AG04450 (cell line): ENCODE measurements around the gene HSH2D. TPM values are rescaled to one million over a fixed set of nuclear protein-coding genes. Genes with fewer than 3 reads are reported as not detected.

Experiments used
- CTCF ChIA-PET: fragments of 300-600, 350-600 bp; formaldehyde crosslinking; extraction: SDS; loops from one replicate; lab custom pipeline; 2022; ENCODE audit warnings: antibody characterized with exemption, inconsistent platforms; lab: Charles Lee
- POLR2A ChIA-PET: fragments of 350-600 bp; formaldehyde crosslinking; extraction: SDS; loops from one replicate; lab custom pipeline; 2021; ENCODE audit warnings: antibody characterized with exemption, inconsistent platforms; lab: Yijun Ruan, JAX
- DNase-seq: peaks from one replicate; pipeline ENCODE4 v3.0.0-alpha.2; 2011; ENCODE audit warnings: low read depth, low spot score
- H3K27ac ChIP-seq: one replicate; pipeline ENCODE4 v1.5.1; 2012; ENCODE audit warnings: low read depth, low read length, control low read depth
- H3K27me3 ChIP-seq: one replicate; pipeline ENCODE4 v1.6.0; 2012; ENCODE audit warnings: low read length; ENCODE audit not compliant: control insufficient read depth, insufficient read depth
- H3K4me3 ChIP-seq: 2 replicates; pipeline ENCODE4 v1.5.1; 2011; ENCODE audit warnings: mild to moderate bottlenecking, low read depth, low read length, control low read depth
- H3K9me3 ChIP-seq: 2 replicates; pipeline ENCODE4 v1.5.1; 2012; ENCODE audit warnings: low read length; ENCODE audit not compliant: control insufficient read depth, insufficient read depth
- polyA plus RNA-seq: library from polyadenylated mRNA; depleted of rRNA; stranded (reverse); fragments of >200 nt; gene quantifications from 2 replicates; pipeline ENCODE4 v1.2.3, GENCODE V29; 2011
- TF ChIP-seq, protein P1 (sequence below): IDR thresholded peaks from 2 replicates; pipeline ENCODE4 v1.5.1; 2011; ENCODE audit warnings: low read depth, low read length, control low read depth, inconsistent platforms

HSH2D gene
- polyA plus RNA-seq, 1 experiment: not detected

DNA sequence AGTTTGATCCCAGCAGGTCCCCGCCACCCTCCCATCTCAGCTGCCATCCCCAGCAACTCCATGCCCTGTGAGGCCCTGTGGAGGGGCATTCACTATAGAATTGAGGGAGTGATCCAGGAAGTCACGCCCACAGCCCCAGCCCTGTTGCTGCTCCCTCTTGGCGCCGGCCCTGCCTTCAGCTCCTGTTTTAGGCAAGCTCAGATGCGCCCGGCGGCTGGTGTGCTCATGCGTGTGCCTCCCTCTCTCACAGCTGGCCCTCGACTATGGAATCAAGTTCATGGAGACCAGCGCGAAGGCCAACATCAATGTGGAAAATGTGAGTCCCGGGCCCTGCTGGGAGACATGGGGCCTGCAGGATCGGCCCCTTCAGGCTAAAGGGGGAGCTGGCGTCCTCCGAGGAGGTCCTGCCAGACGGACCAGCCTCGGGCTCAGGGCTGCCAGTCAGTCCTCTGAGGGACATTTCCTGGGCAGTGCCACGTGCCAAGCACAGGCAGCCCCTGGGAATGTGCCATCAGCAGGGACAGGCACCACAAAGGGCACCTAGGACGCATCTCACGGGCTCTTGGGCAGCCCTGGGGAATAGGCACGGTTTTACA, 15.6 kb upstream of the HSH2D start:
- H3K9me3 ChIP-seq: no peaks in the 10 kb centered on the region; the same call in 1 of the 2 replicates
- TF ChIP-seq, protein P1, sequence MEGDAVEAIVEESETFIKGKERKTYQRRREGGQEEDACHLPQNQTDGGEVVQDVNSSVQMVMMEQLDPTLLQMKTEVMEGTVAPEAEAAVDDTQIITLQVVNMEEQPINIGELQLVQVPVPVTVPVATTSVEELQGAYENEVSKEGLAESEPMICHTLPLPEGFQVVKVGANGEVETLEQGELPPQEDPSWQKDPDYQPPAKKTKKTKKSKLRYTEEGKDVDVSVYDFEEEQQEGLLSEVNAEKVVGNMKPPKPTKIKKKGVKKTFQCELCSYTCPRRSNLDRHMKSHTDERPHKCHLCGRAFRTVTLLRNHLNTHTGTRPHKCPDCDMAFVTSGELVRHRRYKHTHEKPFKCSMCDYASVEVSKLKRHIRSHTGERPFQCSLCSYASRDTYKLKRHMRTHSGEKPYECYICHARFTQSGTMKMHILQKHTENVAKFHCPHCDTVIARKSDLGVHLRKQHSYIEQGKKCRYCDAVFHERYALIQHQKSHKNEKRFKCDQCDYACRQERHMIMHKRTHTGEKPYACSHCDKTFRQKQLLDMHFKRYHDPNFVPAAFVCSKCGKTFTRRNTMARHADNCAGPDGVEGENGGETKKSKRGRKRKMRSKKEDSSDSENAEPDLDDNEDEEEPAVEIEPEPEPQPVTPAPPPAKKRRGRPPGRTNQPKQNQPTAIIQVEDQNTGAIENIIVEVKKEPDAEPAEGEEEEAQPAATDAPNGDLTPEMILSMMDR: no peak
- CTCF ChIA-PET: no interaction called here
- POLR2A ChIA-PET: no interaction called here
- no peaks in the 10 kb centered on the region for H3K27me3 ChIP-seq
- DNase-seq: no peak
- no peak overlapping the region for H3K27ac ChIP-seq
- no peak overlapping the region for H3K4me3 ChIP-seq

- Histone ChIP-seq H3K27me3 (no peaks in the 10 kb centered on the region), H3K27ac (no peak overlapping the region), H3K4me3 (no peak overlapping the region), H3K9me3 (no peaks in the 10 kb centered on the region; the same call in 1 of the 2 replicates)
- TF ChIP-seq, protein P1: no peak
- no peak for DNase-seq
- POLR2A ChIA-PET: no interaction called here
- CTCF ChIA-PET: no interaction called here
Measured at GRCh38 chr19:16131648-16132047, 11.8 kb upstream of the HSH2D start.

GRCh38 chr19:16133818-16134217, 9.7 kb upstream of the HSH2D start:
- DNase-seq: no peak
- H3K27me3 ChIP-seq: no peaks in the 10 kb centered on the region
- CTCF ChIA-PET: interaction anchor here (0.6 kb wide), 1 partner anchor 71 kb away, joined by 5 read pairs; no protein-coding TSS in a partner anchor
- no peak overlapping the region for H3K4me3 ChIP-seq
- H3K27ac ChIP-seq: no peak overlapping the region
- POLR2A ChIA-PET: no interaction called here
- TF ChIP-seq, protein P1: no peak
- H3K9me3 ChIP-seq: no peaks in the 10 kb centered on the region; the same call in 1 of the 2 replicates

DNA sequence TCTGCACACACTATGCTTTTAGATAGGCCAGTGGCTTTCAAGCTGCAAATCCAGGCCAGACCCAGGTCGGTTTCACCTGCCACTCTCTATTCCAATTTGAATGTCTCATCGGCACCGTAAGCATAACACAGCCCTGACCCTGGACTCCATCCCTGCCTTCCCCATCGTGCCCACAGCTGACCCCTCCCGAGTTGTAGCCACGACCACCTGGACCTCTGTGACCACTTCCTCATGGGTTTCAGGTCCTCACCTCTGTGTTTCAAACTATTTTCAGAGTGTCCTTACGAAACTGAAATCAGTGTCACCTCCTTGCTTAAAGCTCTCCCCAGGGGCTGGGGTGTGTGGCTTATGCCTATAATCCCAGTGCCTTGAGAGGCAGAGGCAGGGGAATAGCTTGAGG, 9.0 kb upstream of the HSH2D start:
- CTCF ChIA-PET: no interaction called here
- TF ChIP-seq, protein P1: no peak
- Histone ChIP-seq H3K27ac (no peak overlapping the region), H3K27me3 (no peaks in the 10 kb centered on the region), H3K9me3 (no peaks in the 10 kb centered on the region; the same call in 1 of the 2 replicates), H3K4me3 (no peak overlapping the region)
- POLR2A ChIA-PET: interaction anchor here (0.6 kb wide), 2 partner anchors 93 to 410 kb away, joined by 3 to 5 read pairs; no protein-coding TSS in a partner anchor
- no peak for DNase-seq

- POLR2A ChIA-PET: no interaction called here
- Histone ChIP-seq H3K27ac (no peak overlapping the region), H3K4me3 (no peak overlapping the region), H3K27me3 (no peaks in the 10 kb centered on the region), H3K9me3 (no peaks in the 10 kb centered on the region)
- DNase-seq: no peak
- TF ChIP-seq, protein P1: no peak
- CTCF ChIA-PET: interaction anchor here (0.5 kb wide), 1 partner anchor 89 kb away, joined by 3 read pairs; no protein-coding TSS in a partner anchor
Measured at GRCh38 chr19:16135430-16136127, 7.9 kb upstream of the HSH2D start.
